ENCODE data around the gene SH2D4B.

Gene SH2D4B

GRCh38 chr10:80619036-80619435 lies 81.3 kb downstream of the SH2D4B start:
- DNase-seq (ENCODE audit: low read depth) = no peak
- H3K4me3 ChIP-seq (ENCODE audit: low read depth, low read length) = no peak overlapping the region
- no peak for TF ChIP-seq CTCF (IDR thresholded peaks at IDR 0.05; ENCODE audit: insufficient read depth, low read depth, low read length, missing control alignments)

GRCh38 chr10:80622153-80622552 lies 84.5 kb downstream of the SH2D4B start:
- no peak overlapping the region for H3K4me3 ChIP-seq (ENCODE audit: low read depth, low read length)
- no peak for DNase-seq (ENCODE audit: low read depth)
- no peak for TF ChIP-seq CTCF (IDR thresholded peaks at IDR 0.05; ENCODE audit: insufficient read depth, low read depth, low read length, missing control alignments)

- no peak for DNase-seq (ENCODE audit: low read depth)
- H3K4me3 ChIP-seq (ENCODE audit: low read depth, low read length) = no peak overlapping the region
- no peak for TF ChIP-seq CTCF (IDR thresholded peaks at IDR 0.05; ENCODE audit: insufficient read depth, low read depth, low read length, missing control alignments)
Measured at GRCh38 chr10:80630324-80630723, 92.6 kb downstream of the SH2D4B start.

GRCh38 chr10:80632742-80633141 lies 95.0 kb downstream of the SH2D4B start:
- no peak for DNase-seq (ENCODE audit: low read depth)
- no peak overlapping the region for H3K4me3 ChIP-seq (ENCODE audit: low read depth, low read length)
- TF ChIP-seq CTCF (IDR thresholded peaks at IDR 0.05; ENCODE audit: insufficient read depth, low read depth, low read length, missing control alignments) = no peak

- H3K4me3 ChIP-seq (ENCODE audit: low read depth, low read length) = no peak overlapping the region
- no peak for TF ChIP-seq CTCF (IDR thresholded peaks at IDR 0.05; ENCODE audit: insufficient read depth, low read depth, low read length, missing control alignments)
- no peak for DNase-seq (ENCODE audit: low read depth)
Measured at GRCh38 chr10:80633383-80633860, 95.7 kb downstream of the SH2D4B start.

- TF ChIP-seq CTCF (IDR thresholded peaks at IDR 0.05; ENCODE audit: insufficient read depth, low read depth, low read length, missing control alignments) = no peak
- H3K4me3 ChIP-seq (ENCODE audit: low read depth, low read length) = no peak overlapping the region
- DNase-seq (ENCODE audit: low read depth) = no peak
Measured at GRCh38 chr10:80633910-80634309, 96.2 kb downstream of the SH2D4B start.

- no peak for DNase-seq (ENCODE audit: low read depth)
- TF ChIP-seq CTCF (IDR thresholded peaks at IDR 0.05; ENCODE audit: insufficient read depth, low read depth, low read length, missing control alignments) = no peak
- H3K4me3 ChIP-seq (ENCODE audit: low read depth, low read length) = no peak overlapping the region
Measured at GRCh38 chr10:80642661-80643060, 105.0 kb downstream of the SH2D4B start.

All from GM12865 (cell line).